Fibroblast of the aortic adventitia (primary cell): Measurements from ENCODE around the gene RAP1GDS1. TPM values are rescaled to one million over a fixed set of nuclear protein-coding genes. Genes with fewer than 3 reads are reported as not detected.

Experiments
- DNase-seq: peaks from one replicate; pipeline ENCODE4 v3.0.0-alpha.2; 2010; ENCODE audit warnings: low read depth
- H3K4me3 ChIP-seq: 2 replicates; pipeline ENCODE4 v1.5.1; 2011; ENCODE audit warnings: low read depth, mild to moderate bottlenecking, control low read depth, low read length, moderate library complexity
- total RNA-seq: library from RNA; depleted of rRNA; stranded (reverse); fragments of >200 nt; gene quantifications from 2 replicates; pipeline ENCODE4 v1.2.3, GENCODE V29; 2012; ENCODE audit warnings: low replicate concordance
- TF ChIP-seq, protein P1 (sequence below): IDR thresholded peaks from 2 replicates; pipeline ENCODE4 v1.5.1; 2011; ENCODE audit warnings: mild to moderate bottlenecking, low read length, control low read depth, inconsistent platforms; ENCODE audit not compliant: insufficient read depth

Gene RAP1GDS1
- total RNA-seq, 1 donor: 62.2 TPM

DNA sequence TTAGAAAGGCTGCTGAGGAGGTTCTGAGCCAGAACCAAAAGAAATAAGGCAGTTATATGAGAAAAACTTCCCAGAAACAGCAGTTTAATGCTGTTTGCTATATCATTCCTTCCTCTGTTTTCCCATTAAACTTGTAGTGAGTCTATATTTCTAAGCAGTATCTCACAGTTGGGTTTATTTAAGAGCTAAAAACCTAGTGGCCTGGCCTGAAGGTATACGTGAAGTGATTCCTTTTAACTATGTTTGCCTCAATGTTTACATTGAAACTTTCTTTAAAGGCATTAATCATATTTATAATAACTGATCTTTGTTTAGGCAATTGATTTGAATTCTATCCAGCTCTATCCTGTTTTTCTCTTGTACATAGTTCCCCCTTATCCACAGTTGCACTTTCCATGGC, 19.1 kb upstream of the RAP1GDS1 start:
- TF ChIP-seq, protein P1, sequence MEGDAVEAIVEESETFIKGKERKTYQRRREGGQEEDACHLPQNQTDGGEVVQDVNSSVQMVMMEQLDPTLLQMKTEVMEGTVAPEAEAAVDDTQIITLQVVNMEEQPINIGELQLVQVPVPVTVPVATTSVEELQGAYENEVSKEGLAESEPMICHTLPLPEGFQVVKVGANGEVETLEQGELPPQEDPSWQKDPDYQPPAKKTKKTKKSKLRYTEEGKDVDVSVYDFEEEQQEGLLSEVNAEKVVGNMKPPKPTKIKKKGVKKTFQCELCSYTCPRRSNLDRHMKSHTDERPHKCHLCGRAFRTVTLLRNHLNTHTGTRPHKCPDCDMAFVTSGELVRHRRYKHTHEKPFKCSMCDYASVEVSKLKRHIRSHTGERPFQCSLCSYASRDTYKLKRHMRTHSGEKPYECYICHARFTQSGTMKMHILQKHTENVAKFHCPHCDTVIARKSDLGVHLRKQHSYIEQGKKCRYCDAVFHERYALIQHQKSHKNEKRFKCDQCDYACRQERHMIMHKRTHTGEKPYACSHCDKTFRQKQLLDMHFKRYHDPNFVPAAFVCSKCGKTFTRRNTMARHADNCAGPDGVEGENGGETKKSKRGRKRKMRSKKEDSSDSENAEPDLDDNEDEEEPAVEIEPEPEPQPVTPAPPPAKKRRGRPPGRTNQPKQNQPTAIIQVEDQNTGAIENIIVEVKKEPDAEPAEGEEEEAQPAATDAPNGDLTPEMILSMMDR: no peak
- no peak for DNase-seq
- no peak overlapping the region for H3K4me3 ChIP-seq

DNA sequence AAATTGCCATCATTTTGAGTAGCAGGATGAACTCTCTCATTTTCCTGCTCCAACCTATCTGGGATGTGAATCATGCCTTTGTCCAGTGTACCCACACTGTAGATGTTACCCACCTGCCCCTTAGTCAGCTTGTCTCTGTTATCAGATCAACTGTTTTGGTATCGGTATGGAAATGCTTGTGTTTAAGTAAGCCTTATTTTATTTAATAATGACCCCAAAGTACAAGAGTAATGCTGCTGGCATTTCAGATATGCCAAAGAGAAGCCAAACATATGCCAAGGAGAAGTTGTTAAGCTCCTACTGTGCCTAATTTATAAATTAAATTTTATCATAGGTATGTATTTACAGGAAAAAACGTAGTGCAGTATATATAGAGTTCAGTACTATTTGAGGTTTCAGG, 18.6 kb upstream of the RAP1GDS1 start:
- no peak overlapping the region for H3K4me3 ChIP-seq
- no peak for DNase-seq
- TF ChIP-seq, protein P1: no peak

DNA sequence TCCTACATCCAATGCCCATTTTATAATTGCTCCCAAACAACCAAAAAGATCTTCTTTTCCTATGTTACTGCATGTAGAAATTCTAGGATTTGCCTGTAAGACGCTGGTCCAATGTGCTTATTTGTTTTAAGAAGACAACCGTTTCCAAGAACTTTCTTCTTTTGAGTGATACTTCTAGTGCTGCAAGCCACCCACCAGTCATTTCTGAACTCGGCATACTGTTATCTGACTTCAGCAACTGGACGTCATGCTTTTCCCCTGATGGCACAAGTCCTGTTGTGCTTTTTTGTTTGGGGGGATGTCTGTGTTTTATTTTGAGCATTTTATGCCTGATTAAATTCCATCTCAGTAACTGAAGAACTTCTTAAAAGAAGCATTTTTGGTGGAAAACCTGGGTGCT, 16.0 kb upstream of the RAP1GDS1 start:
- no peak overlapping the region for H3K4me3 ChIP-seq
- TF ChIP-seq, protein P1: no peak
- no peak for DNase-seq

DNA sequence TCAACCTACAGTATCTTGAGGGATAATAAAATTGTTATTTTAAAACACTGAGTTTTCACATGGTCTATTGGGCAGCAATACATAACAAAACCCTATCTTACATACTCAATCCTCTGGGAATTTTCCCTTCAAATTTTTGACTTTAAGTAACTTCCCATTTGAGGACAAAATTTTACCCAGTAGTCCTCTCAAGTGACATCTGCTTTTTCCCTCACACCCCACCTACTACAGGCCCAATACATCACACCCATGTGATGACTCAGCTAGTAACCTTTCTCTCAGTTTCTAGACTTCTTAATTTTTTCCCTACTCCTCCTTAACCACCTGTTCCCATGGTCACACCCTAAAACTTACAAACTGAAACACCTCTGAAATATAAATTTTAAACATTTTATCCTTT, 12.2 kb upstream of the RAP1GDS1 start:
- H3K4me3 ChIP-seq: no peak overlapping the region
- TF ChIP-seq, protein P1: no peak
- no peak for DNase-seq

DNA sequence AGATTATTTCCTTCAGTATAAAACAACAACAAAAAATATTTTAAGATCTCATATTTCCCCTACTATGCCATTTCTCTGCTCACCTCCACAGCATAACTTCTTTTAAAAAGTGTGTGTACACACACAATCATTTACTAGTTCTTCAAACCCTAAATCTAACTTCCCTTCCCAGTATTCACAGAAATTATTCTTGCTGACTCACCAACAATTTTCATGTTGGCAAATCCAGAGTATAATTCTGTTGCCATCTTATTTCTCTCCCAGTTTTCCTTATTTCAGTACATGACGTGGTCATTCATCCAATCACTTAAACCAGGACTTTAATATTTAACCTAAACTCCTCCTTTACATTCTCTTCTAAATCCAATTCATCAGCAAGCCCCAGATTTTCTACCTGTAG, 11.4 kb upstream of the RAP1GDS1 start:
- DNase-seq: no peak
- TF ChIP-seq, protein P1: no peak
- H3K4me3 ChIP-seq: no peak overlapping the region

DNA sequence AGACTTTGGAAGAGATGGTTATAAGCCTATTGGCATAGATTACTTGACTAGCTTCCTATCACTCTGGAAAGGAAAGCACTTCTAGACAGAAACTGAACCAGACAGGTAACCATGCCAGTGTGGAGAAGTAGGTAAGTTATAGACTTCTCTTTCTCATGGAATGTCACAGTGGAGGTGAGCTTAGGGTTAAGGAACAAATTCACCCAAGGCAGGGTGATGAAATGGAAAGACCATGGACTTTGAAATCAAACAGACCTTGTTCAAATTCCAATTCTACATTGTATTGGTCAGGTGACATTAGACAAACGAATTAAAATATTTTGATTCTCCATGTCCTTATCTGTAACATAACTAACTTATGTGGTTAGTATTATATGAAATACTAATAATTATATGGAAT, 7.7 kb upstream of the RAP1GDS1 start:
- no peak overlapping the region for H3K4me3 ChIP-seq
- TF ChIP-seq, protein P1: no peak
- no peak for DNase-seq

DNA sequence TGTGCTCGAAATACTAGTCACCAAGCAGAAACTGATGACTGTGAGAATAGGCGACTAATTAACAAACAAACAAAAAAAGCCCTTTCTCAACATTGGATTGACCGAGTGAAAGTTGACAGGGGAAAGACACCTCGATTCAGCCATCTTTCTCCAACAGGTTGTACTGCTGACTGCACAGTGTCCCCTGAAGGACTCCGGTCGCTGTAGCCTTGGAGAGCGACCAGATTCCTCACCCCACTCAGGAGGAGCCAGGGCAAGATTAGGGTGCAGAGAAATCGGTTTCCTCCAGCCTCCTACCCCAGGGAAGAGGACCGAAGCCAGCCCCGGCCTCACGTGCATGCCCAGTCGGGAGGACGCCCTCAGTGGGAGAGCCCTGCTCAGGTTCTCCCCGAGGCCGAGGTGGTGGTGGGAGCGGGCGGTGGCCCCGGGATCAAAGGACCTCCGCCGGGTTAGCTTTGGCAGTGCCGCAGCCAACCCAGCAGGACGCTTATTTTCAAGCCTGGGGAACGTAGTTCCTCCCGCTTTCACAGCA, 1.1 kb upstream of the RAP1GDS1 start:
- TF ChIP-seq, protein P1: no peak
- peak overlapping the region; percentile 83 for H3K4me3 ChIP-seq
- no peak for DNase-seq
